Effector CD4-positive, alpha-beta T cell (primary cell): ENCODE results near the gene G0S2. TPM values are rescaled to one million over a fixed set of nuclear protein-coding genes. Genes with fewer than 3 reads are reported as not detected.

Source experiments
- DNase-seq: peaks from one replicate; pipeline ENCODE4 v3.0.0-alpha.2; 2020
- total RNA-seq: gene quantifications from one replicate; lab custom pipeline; 2026; lab: John Stamatoyannopoulos, UW

G0S2 gene
- not detected for total RNA-seq

GRCh38 chr1:209674957-209675564, at the start of gene G0S2:
TSS of gene G0S2 (plus strand) at chr1:209675412. CDS start at chr1:209675685, 273 bp downstream.
- no peak for DNase-seq

- no peak for DNase-seq
Measured at GRCh38 chr1:209625791-209626285, 49.4 kb upstream of the G0S2 start.

- no peak for DNase-seq
Measured at GRCh38 chr1:209626346-209627026, 48.7 kb upstream of the G0S2 start.

- no peak for DNase-seq
Measured at GRCh38 chr1:209627027-209627731, 48.0 kb upstream of the G0S2 start.

GRCh38 chr1:209627732-209628196, 47.4 kb upstream of the G0S2 start:
- DNase-seq: peak; percentile 58

GRCh38 chr1:209628618-209629299, 46.5 kb upstream of the G0S2 start:
- DNase-seq: no peak

- no peak for DNase-seq
Measured at GRCh38 chr1:209629621-209630382, 45.4 kb upstream of the G0S2 start.

- no peak for DNase-seq
Measured at GRCh38 chr1:209630383-209631225, 44.6 kb upstream of the G0S2 start.

GRCh38 chr1:209633335-209633997, 41.7 kb upstream of the G0S2 start:
- no peak for DNase-seq

- no peak for DNase-seq
Measured at GRCh38 chr1:209634005-209634737, 41.0 kb upstream of the G0S2 start.

- DNase-seq: no peak
Measured at GRCh38 chr1:209635850-209636249, 39.4 kb upstream of the G0S2 start.

- no peak for DNase-seq
Measured at GRCh38 chr1:209641832-209642172, 33.4 kb upstream of the G0S2 start.

GRCh38 chr1:209642816-209643215, 32.4 kb upstream of the G0S2 start:
- DNase-seq: no peak

- DNase-seq: no peak
Measured at GRCh38 chr1:209643285-209644020, 31.8 kb upstream of the G0S2 start.

- no peak for DNase-seq
Measured at GRCh38 chr1:209645574-209646452, 29.4 kb upstream of the G0S2 start.

- DNase-seq: no peak
Measured at GRCh38 chr1:209646558-209646957, 28.7 kb upstream of the G0S2 start.

- DNase-seq: no peak
Measured at GRCh38 chr1:209647156-209647555, 28.1 kb upstream of the G0S2 start.

GRCh38 chr1:209648346-209648745, 26.9 kb upstream of the G0S2 start:
- DNase-seq: no peak
